CD4-positive, alpha-beta memory T cell (primary cell): ENCODE results near the gene EPS8L1. TPM values are rescaled to one million over a fixed set of nuclear protein-coding genes. Genes with fewer than 3 reads are reported as not detected.
"Not testable (repeated sequence)": the region's sequence is repeated elsewhere in the genome, so short reads cannot be mapped to it uniquely, and the experiment has no call there.

Experiments used
- CTCF ChIA-PET: fragments of 350-600 bp; sonication (Branson Sonifier 250); formaldehyde crosslinking; loops from one replicate; lab custom pipeline; 2021; ENCODE audit warnings: inconsistent platforms; ENCODE audit not compliant: partially characterized antibody; lab: Charles Lee
- POLR2A ChIA-PET: fragments of 350-600 bp; sonication (Branson Sonifier 250); formaldehyde crosslinking; loops from one replicate; lab custom pipeline; 2021; ENCODE audit not compliant: partially characterized antibody; lab: Charles Lee
- DNase-seq, 5 donors: peaks; one replicate each; pipeline versions ENCODE4 v3.0.0 to v3.0.0-alpha.2; 2020 to 2022; ENCODE audit warnings: mixed read lengths in 1 of 5
- H3K27ac ChIP-seq: one replicate; pipeline ENCODE4 v1.7.0; 2013; ENCODE audit warnings: low read depth, low read length
- H3K27me3 ChIP-seq: 2 replicates; pipeline ENCODE4 v1.7.0; 2013; ENCODE audit warnings: mild to moderate bottlenecking, low read length, moderate library complexity; ENCODE audit not compliant: insufficient read depth
- H3K36me3 ChIP-seq: 2 replicates; pipeline ENCODE4 v1.7.0; 2013; ENCODE audit warnings: mild to moderate bottlenecking, low read length, moderate library complexity; ENCODE audit not compliant: insufficient read depth
- H3K4me1 ChIP-seq: 2 replicates; pipeline ENCODE4 v1.7.0; 2013; ENCODE audit warnings: mild to moderate bottlenecking, low read length, moderate library complexity; ENCODE audit not compliant: insufficient read depth
- H3K4me3 ChIP-seq, 2 donors: one replicate each; pipeline ENCODE4 v1.7.0; 2013; ENCODE audit warnings: low read length in 2 of 2, mild to moderate bottlenecking in 1 of 2
- H3K9me3 ChIP-seq, 2 donors: one replicate each; pipeline ENCODE4 v1.7.0; 2013; ENCODE audit warnings: low read length in 2 of 2, control low read depth in 1 of 2; ENCODE audit not compliant: control insufficient read depth in 1 of 2
- H3K27ac Mint-ChIP-seq, 7 donors: one replicate each; pipeline ENCODE4 v1.8.0; 2020 to 2021; ENCODE audit warnings: mixed read lengths in 7 of 7, mild to moderate bottlenecking in 6 of 7, inconsistent platforms in 3 of 7, moderate library complexity in 3 of 7
- H3K27me3 Mint-ChIP-seq, 2 donors: one replicate each; pipeline ENCODE4 v1.8.0; 2020 to 2021; ENCODE audit warnings: mixed read lengths in 2 of 2
- H3K36me3 Mint-ChIP-seq, 2 donors: one replicate each; pipeline ENCODE4 v1.8.0; 2020 to 2021; ENCODE audit warnings: mixed read lengths in 2 of 2, inconsistent platforms in 1 of 2, mild to moderate bottlenecking in 1 of 2
- H3K4me1 Mint-ChIP-seq, 4 donors: one replicate each; pipeline ENCODE4 v1.8.0; 2020 to 2021; ENCODE audit warnings: mixed read lengths in 4 of 4, mild to moderate bottlenecking in 1 of 4
- H3K4me3 Mint-ChIP-seq, 8 donors: one replicate each; pipeline ENCODE4 v1.8.0; 2020 to 2021; ENCODE audit warnings: mixed read lengths in 8 of 8, mild to moderate bottlenecking in 7 of 8, moderate library complexity in 6 of 8, inconsistent platforms in 3 of 8
- H3K9me3 Mint-ChIP-seq, 8 donors: one replicate each; pipeline ENCODE4 v1.8.0; 2020 to 2021; ENCODE audit warnings: mixed read lengths in 8 of 8, mild to moderate bottlenecking in 5 of 8, inconsistent platforms in 3 of 8, moderate library complexity in 1 of 8
- intact Hi-C: fragments of 100-400 bp; cut with micrococcal nuclease; formaldehyde crosslinking; loops from one replicate; pipeline ENCODE4 v1.15.1; 2023
- polyA plus RNA-seq, 2 donors: library from polyadenylated mRNA; unstranded; fragments of 300-500 nt; fragmentation: Illumina TruSeq; gene quantifications; one replicate each; pipeline ENCODE4 v1.2.3, GENCODE V29; 2021
- total RNA-seq, 2 experiments: library from RNA; stranded (reverse); gene quantifications; one replicate each; pipeline ENCODE4 v1.2.3, GENCODE V29; 2021

Gene EPS8L1
- total and polyA plus RNA-seq, 4 experiments from 2014 or later = 0.45 to 2.2 (median 1.1) TPM

- peaks cover 15% of the 10 kb centered on the region for H3K4me1 ChIP-seq
- Mint-ChIP-seq H3K4me3 (peak overlapping the region in 7 of 8 donors; percentile 40 to 88 (median 68)), H3K36me3 (peaks cover 8 to 9% of the 10 kb centered on the region in 2 donors), H3K4me1 (peaks cover 8 to 21% (median 13%) of the 10 kb centered on the region in 4 donors), H3K27ac (peak overlapping the region in 6 of 7 donors; percentile 47 to 86 (median 84)), H3K9me3 (peaks cover 0 to 2% (median 0%) of the 10 kb centered on the region in 8 donors), H3K27me3 (peaks cover 17 to 26% of the 10 kb centered on the region in 2 donors)
- no peaks in the 10 kb centered on the region for H3K36me3 ChIP-seq
- H3K27me3 ChIP-seq = no peaks in the 10 kb centered on the region
- POLR2A ChIA-PET = interaction anchor here (1.0 to 2.0 kb wide), 12 partner anchors 10 to 535 kb away, joined by 3 to 20 read pairs (median 4); partner anchors contain the start of genes EPS8L1, FIZ1, KMT5C and PPP1R12C
- intact Hi-C loops = loop anchor here (1.0 kb wide), 2 partner anchors 18 to 54 kb away; partner anchors contain the start of gene PPP1R12C
- H3K27ac ChIP-seq = no peak overlapping the region
- CTCF ChIA-PET = interaction anchor here (0.6 to 2.2 kb wide), 6 partner anchors 24 to 569 kb away, joined by 3 to 8 read pairs (median 4); no protein-coding TSS in a partner anchor
- H3K9me3 ChIP-seq = no peaks in the 10 kb centered on the region
- H3K4me3 ChIP-seq = no peak overlapping the region
- no peak for DNase-seq
Measured at GRCh38 chr19:55063492-55063843, 12.2 kb upstream of the EPS8L1 start.

DNA sequence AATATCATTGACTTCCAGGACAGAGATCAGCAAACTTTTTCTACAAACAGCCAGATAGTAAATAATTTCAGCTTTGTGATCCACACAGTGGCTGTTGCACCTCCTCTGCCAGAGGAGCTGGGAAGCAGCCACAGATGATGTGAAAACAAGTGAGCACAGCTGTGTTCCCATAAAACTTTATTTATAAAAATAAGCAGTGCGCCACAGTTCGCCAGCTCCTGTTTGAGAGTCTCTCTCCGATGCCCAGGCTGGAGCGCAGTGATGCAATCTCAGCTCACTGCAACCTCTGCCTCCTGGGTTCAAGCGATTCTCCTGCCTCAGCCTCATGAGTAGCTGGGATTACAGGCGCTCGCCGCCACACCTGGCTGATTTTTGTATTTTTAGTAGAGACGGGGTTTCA lies 10.2 kb upstream of the EPS8L1 start:
- Mint-ChIP-seq H3K27me3 (peaks cover 29 to 35% of the 10 kb centered on the region in 2 donors), H3K4me1 (peaks cover 11 to 26% (median 18%) of the 10 kb centered on the region in 4 donors)
- POLR2A ChIA-PET = interaction anchor here (1.6 kb wide), 1 partner anchor 52 kb away, joined by 4 read pairs; the partner anchor contains the start of gene PPP1R12C
- H3K36me3 Mint-ChIP-seq, H3K4me3 ChIP-seq, H3K9me3 ChIP-seq, intact Hi-C loops, H3K27me3 ChIP-seq, H3K27ac Mint-ChIP-seq, DNase-seq, H3K9me3 Mint-ChIP-seq, H3K4me3 Mint-ChIP-seq, CTCF ChIA-PET, H3K36me3 ChIP-seq, H3K27ac ChIP-seq: not testable (repeated sequence)
- peaks cover 25% of the 10 kb centered on the region for H3K4me1 ChIP-seq

GRCh38 chr19:55066107-55066709 lies 9.5 kb upstream of the EPS8L1 start:
- H3K36me3 ChIP-seq = no peaks in the 10 kb centered on the region
- H3K27me3 Mint-ChIP-seq = peaks cover 31 to 37% of the 10 kb centered on the region in 2 donors
- H3K27ac ChIP-seq = no peak overlapping the region
- POLR2A ChIA-PET = no interaction called here
- H3K4me3 ChIP-seq = no peak overlapping the region
- H3K9me3 Mint-ChIP-seq = peaks cover 0 to 9% (median 0%) of the 10 kb centered on the region in 8 donors
- H3K27ac Mint-ChIP-seq = peak overlapping the region in 1 of 7 donors; percentile 30
- H3K9me3 ChIP-seq = no peaks in the 10 kb centered on the region
- H3K4me1 Mint-ChIP-seq = peaks cover 11 to 26% (median 17%) of the 10 kb centered on the region in 4 donors
- H3K4me3 Mint-ChIP-seq = peak overlapping the region in 1 of 8 donors; percentile 48
- intact Hi-C loops = no loop called here
- CTCF ChIA-PET = no interaction called here
- H3K36me3 Mint-ChIP-seq = no peaks in the 10 kb centered on the region
- H3K4me1 ChIP-seq = peaks cover 29% of the 10 kb centered on the region
- DNase-seq = no peak
- peaks cover 2% of the 10 kb centered on the region for H3K27me3 ChIP-seq

DNA sequence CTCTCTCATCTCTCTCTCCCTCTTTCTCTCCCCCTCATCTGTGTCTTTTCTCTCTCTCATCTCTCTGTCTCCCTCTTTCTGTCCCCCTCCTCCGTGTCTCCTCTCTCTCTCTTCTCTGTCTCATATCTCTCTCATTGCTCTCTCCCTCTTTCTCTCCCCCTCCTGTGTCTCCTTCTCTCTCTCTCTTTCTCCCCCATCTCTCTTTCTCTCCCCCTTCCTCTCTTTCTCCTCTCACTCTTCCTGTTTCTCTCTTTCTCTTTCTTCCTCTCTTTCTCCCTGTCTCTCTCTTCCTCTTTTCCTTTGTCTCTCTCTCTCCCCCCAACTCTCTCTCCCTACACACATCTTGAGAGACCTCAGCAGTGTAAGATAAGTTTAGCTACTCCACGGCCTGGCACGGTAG lies 7.8 kb upstream of the EPS8L1 start:
- peak overlapping the region in 1 of 8 donors; percentile 4 for H3K4me3 Mint-ChIP-seq
- DNase-seq = no peak
- peaks cover 40 to 52% of the 10 kb centered on the region in 2 donors for H3K27me3 Mint-ChIP-seq
- peaks cover 21% of the 10 kb centered on the region for H3K4me1 ChIP-seq
- H3K27ac ChIP-seq = no peak overlapping the region
- H3K4me1 Mint-ChIP-seq = peaks cover 8 to 15% (median 13%) of the 10 kb centered on the region in 4 donors
- H3K27me3 ChIP-seq = peaks cover 11% of the 10 kb centered on the region
- H3K36me3 Mint-ChIP-seq = no peaks in the 10 kb centered on the region
- peaks cover 0 to 13% (median 3%) of the 10 kb centered on the region in 8 donors for H3K9me3 Mint-ChIP-seq
- no peaks in the 10 kb centered on the region for H3K9me3 ChIP-seq
- H3K4me3 ChIP-seq = no peak overlapping the region
- CTCF ChIA-PET = no interaction called here
- POLR2A ChIA-PET = no interaction called here
- no peak overlapping the region for H3K27ac Mint-ChIP-seq
- H3K36me3 ChIP-seq = no peaks in the 10 kb centered on the region
- intact Hi-C loops = no loop called here

GRCh38 chr19:55068950-55069864 lies 6.5 kb upstream of the EPS8L1 start:
- H3K4me1 Mint-ChIP-seq = peaks cover 8 to 14% (median 9%) of the 10 kb centered on the region in 4 donors
- no peak overlapping the region for H3K27ac ChIP-seq
- peaks cover 44 to 56% of the 10 kb centered on the region in 2 donors for H3K27me3 Mint-ChIP-seq
- H3K27ac Mint-ChIP-seq = peak overlapping the region in 4 of 7 donors; percentile 11 to 68 (median 42)
- ChIA-PET CTCF (no interaction called here), POLR2A (no interaction called here)
- intact Hi-C loops = no loop called here
- H3K9me3 Mint-ChIP-seq = peaks cover 2 to 17% (median 3%) of the 10 kb centered on the region in 8 donors
- peaks cover 11% of the 10 kb centered on the region for H3K27me3 ChIP-seq
- DNase-seq = peak in 1 of 5 donors; percentile 40
- H3K36me3 ChIP-seq = no peaks in the 10 kb centered on the region
- no peaks in the 10 kb centered on the region for H3K36me3 Mint-ChIP-seq
- no peaks in the 10 kb centered on the region for H3K9me3 ChIP-seq
- peaks cover 18% of the 10 kb centered on the region for H3K4me1 ChIP-seq
- no peak overlapping the region for H3K4me3 ChIP-seq
- H3K4me3 Mint-ChIP-seq = peak overlapping the region; percentile 2 to 85 (median 71)

GRCh38 chr19:55069865-55070197 lies 5.8 kb upstream of the EPS8L1 start:
- Histone ChIP-seq H3K4me3 (no peak overlapping the region), H3K27ac (no peak overlapping the region), H3K4me1 (peaks cover 18% of the 10 kb centered on the region), H3K36me3 (no peaks in the 10 kb centered on the region), H3K27me3 (peaks cover 11% of the 10 kb centered on the region), H3K9me3 (no peaks in the 10 kb centered on the region)
- Mint-ChIP-seq H3K36me3 (no peaks in the 10 kb centered on the region), H3K9me3 (peaks cover 2 to 17% (median 3%) of the 10 kb centered on the region in 8 donors), H3K4me1 (peaks cover 8 to 14% (median 9%) of the 10 kb centered on the region in 4 donors), H3K4me3 (peak overlapping the region in 4 of 8 donors; percentile 68 to 85 (median 78)), H3K27ac (peak overlapping the region in 1 of 7 donors; percentile 11), H3K27me3 (peaks cover 44 to 56% of the 10 kb centered on the region in 2 donors)
- ChIA-PET POLR2A (no interaction called here), CTCF (interaction anchor here (0.7 kb wide), 1 partner anchor 19 kb away, joined by 3 read pairs; no protein-coding TSS in a partner anchor)
- DNase-seq = no peak
- intact Hi-C loops = no loop called here
